Mesendoderm (in vitro differentiated cells): ENCODE data around the gene EVA1B.

Experiments used
- DNase-seq: peaks from one replicate; pipeline ENCODE4 v3.0.0; 2013
- H2AK5ac ChIP-seq: 2 replicates; pipeline ENCODE4 v1.6.1; 2013; ENCODE audit warnings: low read length, inconsistent platforms
- H2BK120ac ChIP-seq: 2 replicates; pipeline ENCODE4 v1.6.1; 2013; ENCODE audit warnings: low read depth, mild to moderate bottlenecking, low read length, moderate library complexity, mixed read lengths
- H2BK15ac ChIP-seq: replicated peaks from 2 replicates; pipeline ENCODE4 v1.6.1; 2013; ENCODE audit warnings: low read depth, mild to moderate bottlenecking, moderate library complexity
- H2BK5ac ChIP-seq: 2 replicates; pipeline ENCODE4 v1.6.1; 2013; ENCODE audit warnings: low read length, inconsistent platforms
- H3K18ac ChIP-seq: 2 replicates; pipeline ENCODE4 v1.6.1; 2013; ENCODE audit warnings: mild to moderate bottlenecking, low read length, mixed read lengths
- H3K23ac ChIP-seq: one replicate; pipeline ENCODE4 v1.6.1; 2013; ENCODE audit warnings: low read length
- H3K27ac ChIP-seq: 2 replicates; pipeline ENCODE4 v1.5.1; 2013; ENCODE audit warnings: low read depth, mild to moderate bottlenecking, inconsistent platforms, low read length, moderate library complexity
- H3K27me3 ChIP-seq: 2 replicates; pipeline ENCODE4 v1.6.1; 2013; ENCODE audit warnings: low read length, control low read depth, mild to moderate bottlenecking, inconsistent platforms; ENCODE audit not compliant: insufficient read depth, poor library complexity
- H3K36me3 ChIP-seq: 2 replicates; pipeline ENCODE4 v1.6.1; 2013; ENCODE audit warnings: low read length, inconsistent platforms; ENCODE audit not compliant: control insufficient read depth, insufficient read depth
- H3K4ac ChIP-seq: one replicate; pipeline ENCODE4 v1.6.1; 2013; ENCODE audit warnings: low read depth, mild to moderate bottlenecking, low read length, moderate library complexity
- H3K4me1 ChIP-seq: 2 replicates; pipeline ENCODE4 v1.6.1; 2013; ENCODE audit warnings: low read depth, low read length, inconsistent platforms; ENCODE audit not compliant: control insufficient read depth
- H3K4me2 ChIP-seq: 2 replicates; pipeline ENCODE4 v1.6.1; 2013; ENCODE audit warnings: low read length
- H3K4me3 ChIP-seq: 2 replicates; pipeline ENCODE4 v1.5.1; 2013; ENCODE audit warnings: mild to moderate bottlenecking, low read length
- H3K56ac ChIP-seq: one replicate; pipeline ENCODE4 v1.6.1; 2013; ENCODE audit warnings: low read length
- H3K79me1 ChIP-seq: 2 replicates; pipeline ENCODE4 v1.6.1; 2013; ENCODE audit warnings: low read length, inconsistent platforms
- H3K79me2 ChIP-seq: 2 replicates; pipeline ENCODE4 v1.6.1; 2013; ENCODE audit warnings: mild to moderate bottlenecking, low read length; ENCODE audit not compliant: control insufficient read depth, insufficient read depth
- H3K9ac ChIP-seq: 2 replicates; pipeline ENCODE4 v1.6.1; 2013; ENCODE audit warnings: low read length, inconsistent platforms
- H4K5ac ChIP-seq: one replicate; pipeline ENCODE4 v1.6.1; 2013; ENCODE audit warnings: low read length
- H4K8ac ChIP-seq: one replicate; pipeline ENCODE4 v1.6.1; 2013; ENCODE audit warnings: low read depth, mild to moderate bottlenecking, control low read depth, low read length, moderate library complexity
- WGBS: extraction: QIAGEN DNeasy Blood & Tissue Kit; methylation state at CpG from one replicate; pipeline ENCODE4 v1.1.7; 2013; ENCODE audit warnings: low lambda C conversion rate, missing lambda C conversion rate; ENCODE audit not compliant: insufficient coverage; ENCODE audit errors: extremely low coverage; 5-methylcytosine and 5-hydroxymethylcytosine counted together

Gene EVA1B

DNA sequence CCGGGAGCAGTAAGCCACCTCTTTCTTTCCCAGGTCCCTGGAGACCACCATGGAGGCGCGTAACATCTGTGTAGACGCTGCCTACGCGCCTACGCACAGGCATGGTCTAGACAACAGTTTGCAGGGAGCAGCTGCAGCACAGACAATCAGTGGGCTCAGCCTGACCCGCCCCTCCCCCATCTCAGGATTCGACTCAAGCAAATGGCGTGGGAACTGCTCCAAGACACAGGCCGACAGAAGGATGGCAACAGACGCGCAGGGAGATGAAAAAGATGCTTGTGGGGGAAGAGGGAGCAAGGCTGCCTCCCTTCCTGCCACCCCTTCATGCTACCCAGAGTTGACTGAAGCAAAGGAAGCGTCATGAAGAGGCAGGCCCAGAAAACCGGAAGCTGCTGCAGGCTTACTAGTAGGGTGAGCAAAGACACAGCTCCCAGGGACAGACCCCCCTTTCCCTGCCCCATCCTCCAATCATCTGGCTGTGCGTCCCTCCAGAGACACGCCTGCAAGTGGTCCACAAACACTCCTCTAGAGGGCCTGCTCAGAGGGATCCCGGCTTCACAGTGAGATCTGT is 42.7 kb upstream of the EVA1B start:
- Histone ChIP-seq H3K4me1 (no peaks in the 10 kb centered on the region), H3K79me2 (peaks cover 19% of the 10 kb centered on the region), H3K79me1 (peaks cover 26% of the 10 kb centered on the region), H3K23ac (no peak overlapping the region), H3K18ac (no peak overlapping the region), H3K9ac (no peak overlapping the region), H2BK5ac (no peak overlapping the region), H2BK15ac (no peak overlapping the region), H2BK120ac (no peak overlapping the region), H3K27ac (no peak overlapping the region), H3K4me3 (no peak overlapping the region), H3K27me3 (no peaks in the 10 kb centered on the region), H3K4ac (no peak overlapping the region), H3K36me3 (no peaks in the 10 kb centered on the region), H3K56ac (peak overlapping the region; percentile 42), H4K8ac (no peak overlapping the region), H4K5ac (no peak overlapping the region), H3K4me2 (no peak overlapping the region), H2AK5ac (no peak overlapping the region)
- WGBS, result no CpG with 5 or more reads among the region's 18 CpGs
- DNase-seq, result peak; percentile 65

DNA sequence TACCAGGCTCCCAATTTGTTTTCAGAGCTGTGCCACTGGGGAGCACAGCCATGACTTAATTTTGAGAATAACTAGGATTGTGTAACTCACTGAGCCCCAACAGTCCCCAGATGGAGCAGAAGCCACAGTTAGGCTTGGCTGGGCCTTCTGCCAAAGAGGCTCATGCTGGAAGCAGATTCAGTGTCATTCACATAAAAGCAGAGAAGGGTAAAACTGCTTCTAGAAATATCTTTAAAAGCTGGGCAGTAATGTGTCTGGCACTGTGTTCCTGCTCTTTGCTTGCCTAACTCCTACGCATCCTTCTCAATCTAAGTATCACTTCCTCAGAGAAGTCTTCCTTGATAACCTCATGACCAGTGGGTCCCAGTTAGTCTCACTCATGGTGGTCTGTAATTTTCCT is 41.9 kb upstream of the EVA1B start:
- Histone ChIP-seq H3K56ac (no peak overlapping the region), H3K4me2 (no peak overlapping the region), H2BK5ac (no peak overlapping the region), H3K23ac (no peak overlapping the region), H2BK15ac (no peak overlapping the region), H2BK120ac (no peak overlapping the region), H4K5ac (no peak overlapping the region), H2AK5ac (no peak overlapping the region), H3K18ac (no peak overlapping the region), H4K8ac (no peak overlapping the region), H3K4me1 (no peaks in the 10 kb centered on the region), H3K4ac (no peak overlapping the region), H3K9ac (no peak overlapping the region), H3K27me3 (no peaks in the 10 kb centered on the region), H3K4me3 (no peak overlapping the region), H3K27ac (no peak overlapping the region), H3K79me1 (peaks cover 26% of the 10 kb centered on the region), H3K36me3 (no peaks in the 10 kb centered on the region), H3K79me2 (peaks cover 19% of the 10 kb centered on the region)
- DNase-seq, result no peak
- no CpG with 5 or more reads among the region's 1 CpG for WGBS

DNA sequence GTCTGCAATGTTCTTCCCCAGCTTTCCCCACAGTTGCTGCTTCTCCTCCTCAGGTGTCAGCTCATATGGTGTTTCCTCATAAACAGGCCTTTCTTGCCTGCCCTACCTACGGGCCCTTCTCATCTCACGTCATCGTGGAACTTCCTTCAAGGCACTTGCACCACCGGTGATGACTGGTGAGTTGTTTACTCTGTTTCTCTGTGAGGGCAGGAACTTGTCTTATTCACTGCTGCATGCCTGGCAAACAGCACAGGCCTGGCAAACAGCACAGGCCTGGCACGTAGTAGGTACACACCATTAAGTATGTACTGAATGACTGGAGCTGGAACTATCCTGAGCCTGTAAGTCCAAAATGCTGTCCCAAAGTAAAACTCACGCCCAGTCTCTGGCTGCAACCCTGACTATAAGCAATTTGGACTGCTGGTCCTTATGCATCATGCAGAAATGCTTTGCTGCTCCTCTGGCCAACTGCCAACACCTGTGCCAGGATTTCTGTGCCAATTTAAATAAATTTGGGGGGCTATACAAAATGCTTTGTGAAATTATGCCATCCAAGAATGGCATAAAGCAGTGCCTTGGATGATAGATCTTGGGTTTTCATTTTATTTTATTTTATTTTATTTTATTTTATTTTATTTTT is 36.6 kb upstream of the EVA1B start:
- H3K4ac ChIP-seq, result no peak overlapping the region
- no peak overlapping the region for H2BK5ac ChIP-seq
- no peak overlapping the region for H4K8ac ChIP-seq
- H3K23ac ChIP-seq, result no peak overlapping the region
- peaks cover 14% of the 10 kb centered on the region for H3K36me3 ChIP-seq
- WGBS, result no CpG with 5 or more reads among the region's 6 CpGs
- H2BK15ac ChIP-seq, result no peak overlapping the region
- no peaks in the 10 kb centered on the region for H3K4me1 ChIP-seq
- no peak overlapping the region for H3K18ac ChIP-seq
- no peak overlapping the region for H3K27ac ChIP-seq
- H3K56ac ChIP-seq, result no peak overlapping the region
- no peak for DNase-seq
- H3K79me1 ChIP-seq, result peaks cover 4% of the 10 kb centered on the region
- no peaks in the 10 kb centered on the region for H3K27me3 ChIP-seq
- no peak overlapping the region for H2BK120ac ChIP-seq
- no peak overlapping the region for H2AK5ac ChIP-seq
- no peak overlapping the region for H3K9ac ChIP-seq
- H3K79me2 ChIP-seq, result peaks cover 2% of the 10 kb centered on the region
- H3K4me2 ChIP-seq, result no peak overlapping the region
- no peak overlapping the region for H4K5ac ChIP-seq
- H3K4me3 ChIP-seq, result no peak overlapping the region

DNA sequence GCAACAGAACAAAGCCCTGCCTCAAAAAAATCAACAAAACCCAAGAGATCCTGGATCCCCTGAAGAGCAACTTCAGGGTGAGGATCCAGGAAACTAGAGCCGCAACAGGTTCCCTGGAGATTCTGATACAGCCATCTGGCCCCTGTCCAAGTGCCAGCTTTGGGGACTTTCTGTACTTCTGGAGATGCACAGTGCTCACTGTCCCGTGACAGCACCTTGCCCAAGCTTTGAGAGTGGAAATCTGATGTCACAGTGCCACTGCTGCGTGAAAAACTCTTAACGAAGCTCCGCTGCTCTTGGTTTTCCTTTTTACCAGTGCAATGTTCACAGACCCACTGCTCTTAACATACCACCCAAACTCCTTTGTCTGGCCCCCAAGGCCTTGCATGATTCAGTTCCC is 35.9 kb upstream of the EVA1B start:
- Histone ChIP-seq H4K8ac (no peak overlapping the region), H4K5ac (no peak overlapping the region), H2BK5ac (no peak overlapping the region), H3K4ac (no peak overlapping the region), H3K4me1 (no peaks in the 10 kb centered on the region), H2BK120ac (no peak overlapping the region), H3K36me3 (peaks cover 16% of the 10 kb centered on the region), H2BK15ac (no peak overlapping the region), H3K27ac (no peak overlapping the region), H3K56ac (no peak overlapping the region), H2AK5ac (no peak overlapping the region), H3K27me3 (no peaks in the 10 kb centered on the region), H3K4me2 (no peak overlapping the region), H3K4me3 (no peak overlapping the region), H3K18ac (no peak overlapping the region), H3K79me2 (peaks cover 2% of the 10 kb centered on the region), H3K79me1 (peaks cover 4% of the 10 kb centered on the region), H3K9ac (no peak overlapping the region), H3K23ac (no peak overlapping the region)
- no peak for DNase-seq
- WGBS, result no CpG with 5 or more reads among the region's 5 CpGs

DNA sequence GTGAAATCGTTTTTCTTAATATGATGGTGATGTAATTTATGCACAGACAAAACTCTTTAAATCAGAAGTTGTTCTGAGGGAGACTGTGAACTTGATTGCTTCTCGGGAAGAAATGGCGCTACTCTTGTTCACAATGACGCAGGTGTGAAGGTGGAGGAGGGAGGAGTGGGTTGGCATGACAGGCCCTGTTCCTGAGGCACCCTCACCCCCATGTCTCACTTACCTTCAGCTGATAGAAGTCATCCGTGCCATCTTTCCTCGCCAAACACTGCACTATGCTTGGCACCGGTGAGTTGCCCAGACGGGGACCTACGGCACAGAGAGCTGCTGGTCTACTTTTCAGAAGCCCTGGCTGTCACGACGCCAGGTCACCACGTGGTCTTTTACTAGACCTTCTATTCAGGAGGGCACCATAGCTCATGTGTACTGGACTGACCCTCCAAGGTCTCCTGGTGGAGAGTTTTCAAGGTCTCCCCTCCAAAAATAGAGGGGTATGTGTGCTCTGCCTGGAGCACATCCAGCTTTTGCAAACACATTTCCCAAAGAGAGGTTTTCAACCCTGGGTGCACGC is 35.2 kb upstream of the EVA1B start:
- peaks cover 20% of the 10 kb centered on the region for H3K36me3 ChIP-seq
- H3K27me3 ChIP-seq, result no peaks in the 10 kb centered on the region

More for the DNA sequence above, 35.2 kb upstream of the EVA1B start:
- Histone ChIP-seq H3K18ac (no peak overlapping the region), H2AK5ac (no peak overlapping the region), H3K4me2 (no peak overlapping the region), H3K23ac (no peak overlapping the region), H3K9ac (no peak overlapping the region), H2BK120ac (no peak overlapping the region), H3K56ac (no peak overlapping the region), H4K8ac (no peak overlapping the region), H2BK5ac (no peak overlapping the region), H3K4me1 (no peaks in the 10 kb centered on the region), H3K79me2 (peaks cover 2% of the 10 kb centered on the region), H3K79me1 (peaks cover 4% of the 10 kb centered on the region), H2BK15ac (no peak overlapping the region), H3K27ac (no peak overlapping the region), H4K5ac (no peak overlapping the region), H3K4ac (no peak overlapping the region), H3K4me3 (no peak overlapping the region)
- no CpG with 5 or more reads among the region's 13 CpGs for WGBS
- no peak for DNase-seq
